Fibroblast of lung (primary cell): ENCODE measurements around the gene PTPRA. TPM values are rescaled to one million over a fixed set of nuclear protein-coding genes. Genes with fewer than 3 reads are reported as not detected.

Source experiments
- DNase-seq, 2 donors: peaks; one replicate each; pipeline versions ENCODE4 v3.0.0 to v3.0.0-alpha.2; 2010; ENCODE audit warnings: low read depth in 2 of 2
- H2AFZ ChIP-seq: 2 replicates; pipeline ENCODE4 v1.5.1; 2012; ENCODE audit warnings: low read length, control low read depth, inconsistent platforms
- H3K27ac ChIP-seq: 2 replicates; pipeline ENCODE4 v1.5.1; 2011; ENCODE audit warnings: low read length, control low read depth; ENCODE audit not compliant: insufficient read depth
- H3K27me3 ChIP-seq: 2 replicates; pipeline ENCODE4 v1.5.1; 2011; ENCODE audit warnings: mild to moderate bottlenecking, low read length; ENCODE audit not compliant: control insufficient read depth, insufficient read depth
- H3K36me3 ChIP-seq: 2 replicates; pipeline ENCODE4 v1.5.1; 2011; ENCODE audit warnings: low read length; ENCODE audit not compliant: control insufficient read depth, insufficient read depth
- H3K4me1 ChIP-seq: 2 replicates; pipeline ENCODE4 v1.5.1; 2011; ENCODE audit warnings: low read length; ENCODE audit not compliant: control insufficient read depth, insufficient read depth; ENCODE audit errors: extremely low read depth
- H3K4me2 ChIP-seq: 2 replicates; pipeline ENCODE4 v1.5.1; 2011; ENCODE audit warnings: low read length, control low read depth; ENCODE audit not compliant: insufficient read depth; ENCODE audit errors: extremely low read depth
- H3K4me3 ChIP-seq, 4 experiments: fragments of 200-600 bp in 1 of 4; sonication (generic) in 1 of 4; replicated peaks in 1 of 4; 2 replicates each; pipeline ENCODE4 v1.5.1; 2011 to 2016; ENCODE audit warnings: low read length in 4 of 4, low read depth in 3 of 4, mild to moderate bottlenecking in 3 of 4, control low read depth in 2 of 4, inconsistent platforms in 1 of 4, mixed read lengths in 1 of 4; ENCODE audit not compliant: insufficient read depth in 1 of 4; ENCODE audit errors: control extremely low read depth in 1 of 4
- H3K79me2 ChIP-seq: 2 replicates; pipeline ENCODE4 v1.5.1; 2012; ENCODE audit warnings: mild to moderate bottlenecking, low read length, inconsistent platforms; ENCODE audit not compliant: control insufficient read depth, insufficient read depth
- H3K9ac ChIP-seq: 2 replicates; pipeline ENCODE4 v1.5.1; 2011; ENCODE audit warnings: mild to moderate bottlenecking, low read length, control low read depth; ENCODE audit not compliant: insufficient read depth
- H3K9me3 ChIP-seq: 2 replicates; pipeline ENCODE4 v1.5.1; 2012; ENCODE audit warnings: low read depth, low read length; ENCODE audit not compliant: control insufficient read depth, insufficient read depth
- H4K20me1 ChIP-seq: 2 replicates; pipeline ENCODE4 v1.5.1; 2011; ENCODE audit warnings: low read length; ENCODE audit not compliant: control insufficient read depth, insufficient read depth; ENCODE audit errors: extremely low read depth
- CTCF ChIP-seq, 2 donors: IDR thresholded peaks in 1 of 2; conservative IDR thresholded peaks in 1 of 2; 1 replicate in 1 of 2; 2 replicates in 1 of 2; pipeline ENCODE4 v1.5.1; 2011 to 2012; ENCODE audit warnings: low read length in 2 of 2, control low read depth in 1 of 2, inconsistent platforms in 1 of 2, low read depth in 1 of 2, mild to moderate bottlenecking in 1 of 2
- EZH2 ChIP-seq: IDR thresholded peaks from 2 replicates; pipeline ENCODE4 v1.5.1; 2012; ENCODE audit warnings: low read length, control low read depth, mild to moderate bottlenecking; ENCODE audit errors: missing control alignments
- polyA plus RNA-seq, 2 donors: library from polyadenylated mRNA; depleted of rRNA in 1 of 2; stranded (reverse) in 1 of 2; unstranded in 1 of 2; fragments of >200 nt; gene quantifications; 2 replicates each; pipeline ENCODE4 v1.2.1, GENCODE V29; 2011 to 2012; ENCODE audit warnings: missing spikeins in 1 of 2
- total RNA-seq: library from RNA; depleted of rRNA; stranded (reverse); fragments of >200 nt; gene quantifications from 2 replicates; pipeline ENCODE4 v1.2.1, GENCODE V29; 2014

PTPRA gene
- total and polyA plus RNA-seq, 2 donors (not counting 1 experiment from before 2014, with no cell fraction given), result 27.9 to 127 TPM

DNA sequence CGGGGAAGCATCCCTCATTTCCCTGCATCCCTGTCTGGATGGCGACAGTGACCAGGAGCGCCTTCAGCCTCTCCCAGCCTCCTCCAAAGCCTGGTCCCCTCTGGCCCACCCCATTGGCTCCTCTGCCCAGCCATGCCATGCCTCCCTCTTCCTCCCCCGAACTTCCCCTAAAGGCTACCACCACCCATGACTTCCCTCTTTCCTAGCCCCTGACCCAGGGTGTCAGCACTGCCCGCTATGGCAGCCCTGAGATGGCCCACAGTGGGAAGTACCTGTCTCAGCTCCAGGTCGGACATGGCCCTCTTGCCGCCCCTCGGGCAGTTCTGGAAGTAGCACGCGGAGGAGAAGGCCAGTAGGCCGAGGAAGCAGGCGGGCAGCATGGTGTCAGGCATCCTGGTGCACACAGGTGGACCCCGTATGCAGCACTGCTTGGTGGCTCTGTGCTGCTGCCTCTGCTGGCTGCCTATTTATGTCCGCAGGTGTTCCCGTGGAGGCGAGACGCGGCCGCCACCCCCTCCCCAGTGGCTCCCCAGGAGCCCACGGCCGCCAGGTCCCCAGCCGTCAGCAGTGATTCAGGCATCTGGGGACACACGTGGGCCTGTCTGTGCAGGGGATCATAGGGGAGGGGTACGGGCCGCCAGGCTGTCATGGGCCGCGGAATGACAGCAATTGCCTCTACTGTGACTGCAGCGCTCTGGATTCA, 211.2 kb downstream of the PTPRA start, which contains the start of gene AVP:
TSS of gene AVP (minus strand) at position 442 of the 703 bp plus-strand sequence. CDS start at position 392, 50 bp downstream.
- no peak for TF ChIP-seq EZH2
- TF ChIP-seq CTCF (conservative IDR thresholded peaks at IDR 0.05 in 1 of 2, IDR thresholded peaks at IDR 0.05 in 1 of 2; ENCODE audit: low read depth in 1 of 2, low read length in 2 of 2), result no peak
- Histone ChIP-seq H3K9me3 (no peaks in the 10 kb centered on the region), H3K4me3 (no peak within 1 kb of the TSS), H3K4me1 (peaks cover 7% of the 10 kb centered on the region), H3K27ac (no peak within 1 kb of the TSS), H2AFZ (no peak within 1 kb of the TSS), H3K4me2 (no peak within 1 kb of the TSS), H3K27me3 (peaks cover 41% of the 10 kb centered on the region), H4K20me1 (no peaks in the 10 kb centered on the region), H3K9ac (no peak within 1 kb of the TSS), H3K79me2 (no peaks in the 10 kb centered on the region), H3K36me3 (no peaks in the 10 kb centered on the region)
- no peak for DNase-seq

DNA sequence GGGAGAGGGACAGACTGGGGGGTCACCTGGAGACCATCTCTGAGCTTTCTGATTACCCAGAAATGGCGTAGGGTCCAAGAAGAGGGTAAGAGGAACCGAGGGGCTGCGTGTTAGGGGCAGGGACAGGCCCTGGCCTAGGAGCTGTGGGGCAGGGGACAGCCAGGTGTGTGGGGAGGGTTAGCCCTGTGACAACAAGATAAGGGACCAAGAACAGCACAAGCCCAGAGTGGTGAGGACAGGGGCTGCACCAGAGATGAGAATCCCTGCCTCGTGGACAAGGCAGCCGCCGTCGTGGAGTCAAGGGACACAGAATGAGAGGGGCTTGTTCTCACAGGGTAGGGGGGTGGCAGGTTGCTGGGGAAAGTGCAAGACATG, 211.7 kb downstream of the PTPRA start:
- TF ChIP-seq EZH2 (no peak), CTCF (conservative IDR thresholded peaks at IDR 0.05 in 1 of 2, IDR thresholded peaks at IDR 0.05 in 1 of 2; ENCODE audit: low read depth in 1 of 2, low read length in 2 of 2) (no peak)
- Histone ChIP-seq H3K27me3 (peaks cover 43% of the 10 kb centered on the region), H3K9ac (no peak overlapping the region), H3K79me2 (no peaks in the 10 kb centered on the region), H3K36me3 (no peaks in the 10 kb centered on the region), H3K27ac (no peak overlapping the region), H3K9me3 (no peaks in the 10 kb centered on the region), H2AFZ (no peak overlapping the region), H4K20me1 (no peaks in the 10 kb centered on the region), H3K4me3 (no peak overlapping the region), H3K4me2 (no peak overlapping the region), H3K4me1 (peaks cover 7% of the 10 kb centered on the region)
- DNase-seq, result no peak

GRCh38 chr20:3085571-3086072, 212.3 kb downstream of the PTPRA start:
- Histone ChIP-seq H4K20me1 (no peaks in the 10 kb centered on the region), H3K9me3 (no peaks in the 10 kb centered on the region), H3K36me3 (no peaks in the 10 kb centered on the region), H3K4me1 (peaks cover 7% of the 10 kb centered on the region), H3K79me2 (no peaks in the 10 kb centered on the region), H3K4me3 (no peak overlapping the region), H3K9ac (no peak overlapping the region), H3K27ac (no peak overlapping the region), H2AFZ (no peak overlapping the region), H3K4me2 (no peak overlapping the region), H3K27me3 (peaks cover 44% of the 10 kb centered on the region)
- no peak for TF ChIP-seq EZH2
- no peak for TF ChIP-seq CTCF (conservative IDR thresholded peaks at IDR 0.05 in 1 of 2, IDR thresholded peaks at IDR 0.05 in 1 of 2; ENCODE audit: low read depth in 1 of 2, low read length in 2 of 2)
- no peak for DNase-seq
